Lung (tissue), 12 donors: Measurements from ENCODE around the gene SCUBE3. TPM values are rescaled to one million over a fixed set of nuclear protein-coding genes. Genes with fewer than 3 reads are reported as not detected.

Source experiments
- ATAC-seq: fragments of 200-7000 bp; cut with Tn5 transposase; one replicate; pipeline ENCODE4 v1.9.1; 2020; ENCODE audit warnings: moderate number of reproducible peaks; ENCODE audit not compliant: insufficient read depth, low FRiP score
- DNase-seq, 3 donors: peaks; one replicate each; pipeline ENCODE4 v3.0.0-alpha.2; 2013 to 2017
- H3K27ac ChIP-seq, 2 donors: one replicate each; pipeline ENCODE4 v1.5.1; 2013; ENCODE audit warnings: mild to moderate bottlenecking in 2 of 2, moderate library complexity in 2 of 2, control low read depth in 1 of 2, inconsistent platforms in 1 of 2, low read depth in 1 of 2, low read length in 1 of 2
- H3K27me3 ChIP-seq, 3 donors: one replicate each; pipeline ENCODE4 v1.5.1; 2013; ENCODE audit warnings: low read length in 2 of 3; ENCODE audit not compliant: control insufficient read depth in 3 of 3, insufficient read depth in 3 of 3
- H3K36me3 ChIP-seq, 4 donors: one replicate each; pipeline ENCODE4 v1.5.1; 2013; ENCODE audit warnings: low read length in 4 of 4, mild to moderate bottlenecking in 1 of 4, moderate library complexity in 1 of 4; ENCODE audit not compliant: control insufficient read depth in 4 of 4, insufficient read depth in 4 of 4
- H3K4me1 ChIP-seq, 5 donors: one replicate each; pipeline ENCODE4 v1.5.1; 2013; ENCODE audit warnings: low read length in 5 of 5, mild to moderate bottlenecking in 2 of 5, moderate library complexity in 1 of 5; ENCODE audit not compliant: control insufficient read depth in 5 of 5, insufficient read depth in 5 of 5
- H3K4me3 ChIP-seq: one replicate; pipeline ENCODE4 v1.5.1; 2013; ENCODE audit warnings: mild to moderate bottlenecking, control low read depth, moderate library complexity
- H3K9ac ChIP-seq, 2 donors: one replicate each; pipeline ENCODE4 v1.5.1; 2013; ENCODE audit warnings: low read length in 2 of 2, control low read depth in 1 of 2; ENCODE audit not compliant: insufficient read depth in 1 of 2
- H3K9me3 ChIP-seq, 4 donors: one replicate each; pipeline ENCODE4 v1.5.1; 2013; ENCODE audit warnings: low read length in 3 of 4, mild to moderate bottlenecking in 1 of 4, moderate library complexity in 1 of 4; ENCODE audit not compliant: control insufficient read depth in 4 of 4, insufficient read depth in 3 of 4
- WGBS, 2 donors: extraction: QIAGEN DNeasy Blood & Tissue Kit; methylation state at CpG; one replicate each; pipeline ENCODE4 v1.1.7; 2013; 5-methylcytosine and 5-hydroxymethylcytosine counted together
- polyA plus RNA-seq, 2 donors: library from polyadenylated mRNA; stranded (reverse); fragments of 200-250 nt; gene quantifications; one replicate each; pipeline ENCODE4 v1.2.1, GENCODE V29; 2013
- total RNA-seq, 2 donors: library from RNA; depleted of rRNA in 1 of 2; stranded (reverse); fragments of >200 nt in 1 of 2; gene quantifications; one replicate each; pipeline ENCODE4 v1.2.1, GENCODE V29; 2014 to 2021
- TF ChIP-seq, protein P1 (sequence below): IDR thresholded peaks from 2 replicates; pipeline ENCODE4 v1.5.1; 2012; ENCODE audit warnings: mild to moderate bottlenecking; ENCODE audit errors: control extremely low read depth, extremely low read depth
- donor health status: control.
- donor health status: control.
- donor health status: Bipolar disorder and iron deficiency.
- donor health status: healthy.
- donor health status: DM: yes; HTN: yes; CAD: no.

Gene SCUBE3
- total and polyA plus RNA-seq, 4 donors: 0.02 to 2.1 (median 0.92) TPM

DNA sequence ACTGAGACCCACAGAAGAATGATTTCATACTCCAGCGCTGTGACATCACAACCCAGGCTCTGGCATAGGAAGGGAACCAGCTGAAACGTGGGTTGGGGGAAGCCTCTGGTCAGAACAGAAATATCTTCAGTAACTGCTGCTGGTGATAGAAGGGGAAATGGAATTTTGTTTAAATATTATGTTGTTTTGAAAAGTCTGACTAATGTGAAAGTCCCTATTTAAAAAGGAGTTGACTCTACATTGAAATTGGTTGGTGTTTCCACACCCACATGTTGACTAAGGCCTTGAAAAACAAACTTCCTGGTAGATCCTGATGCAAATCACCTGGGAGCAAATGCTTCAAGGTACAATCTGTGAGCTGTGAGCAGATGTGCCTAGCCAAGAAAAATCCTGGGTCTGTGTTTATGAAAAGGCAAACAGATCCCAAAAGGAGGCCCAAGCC, 48.1 kb upstream of the SCUBE3 start:
- Histone ChIP-seq H3K27me3 (no peaks in the 10 kb centered on the region), H3K9ac (no peak overlapping the region), H3K36me3 (no peaks in the 10 kb centered on the region), H3K4me1 (peaks cover 3 to 31% (median 8%) of the 10 kb centered on the region in 5 donors), H3K4me3 (no peak overlapping the region), H3K27ac (peak overlapping the region in 1 of 2 donors; percentile 75), H3K9me3 (no peaks in the 10 kb centered on the region)
- WGBS, 2 donors: 71 to 75% methylated on average over 2 of the region's 2 CpGs
- ATAC-seq: peak; percentile 37
- TF ChIP-seq, protein P1, sequence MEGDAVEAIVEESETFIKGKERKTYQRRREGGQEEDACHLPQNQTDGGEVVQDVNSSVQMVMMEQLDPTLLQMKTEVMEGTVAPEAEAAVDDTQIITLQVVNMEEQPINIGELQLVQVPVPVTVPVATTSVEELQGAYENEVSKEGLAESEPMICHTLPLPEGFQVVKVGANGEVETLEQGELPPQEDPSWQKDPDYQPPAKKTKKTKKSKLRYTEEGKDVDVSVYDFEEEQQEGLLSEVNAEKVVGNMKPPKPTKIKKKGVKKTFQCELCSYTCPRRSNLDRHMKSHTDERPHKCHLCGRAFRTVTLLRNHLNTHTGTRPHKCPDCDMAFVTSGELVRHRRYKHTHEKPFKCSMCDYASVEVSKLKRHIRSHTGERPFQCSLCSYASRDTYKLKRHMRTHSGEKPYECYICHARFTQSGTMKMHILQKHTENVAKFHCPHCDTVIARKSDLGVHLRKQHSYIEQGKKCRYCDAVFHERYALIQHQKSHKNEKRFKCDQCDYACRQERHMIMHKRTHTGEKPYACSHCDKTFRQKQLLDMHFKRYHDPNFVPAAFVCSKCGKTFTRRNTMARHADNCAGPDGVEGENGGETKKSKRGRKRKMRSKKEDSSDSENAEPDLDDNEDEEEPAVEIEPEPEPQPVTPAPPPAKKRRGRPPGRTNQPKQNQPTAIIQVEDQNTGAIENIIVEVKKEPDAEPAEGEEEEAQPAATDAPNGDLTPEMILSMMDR: no peak
- DNase-seq: no peak

DNA sequence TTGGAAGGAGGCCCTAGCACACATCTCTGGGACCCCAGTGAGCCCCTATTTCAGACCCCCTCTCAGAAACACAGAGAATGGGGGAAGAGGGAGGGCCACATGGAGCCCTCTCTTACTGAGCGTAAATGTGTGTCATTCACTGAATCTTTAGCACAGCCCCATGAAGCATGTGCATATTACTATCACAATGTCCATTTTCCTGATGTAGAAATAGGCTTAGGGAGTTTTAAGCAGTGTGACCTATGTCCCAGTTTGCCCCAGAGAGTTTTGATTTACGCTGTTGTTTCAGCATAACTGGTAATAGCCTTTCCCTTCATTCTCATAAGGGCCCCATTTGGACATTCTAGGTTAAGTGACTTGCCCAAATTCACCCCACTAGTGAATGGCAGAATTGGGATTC, 47.6 kb upstream of the SCUBE3 start:
- peak overlapping the region in 1 of 2 donors; percentile 40 for H3K27ac ChIP-seq
- peaks cover 3 to 31% (median 8%) of the 10 kb centered on the region in 5 donors for H3K4me1 ChIP-seq
- TF ChIP-seq, protein P1: no peak
- no peaks in the 10 kb centered on the region for H3K9me3 ChIP-seq
- ATAC-seq: no peak
- no peak overlapping the region for H3K4me3 ChIP-seq
- H3K27me3 ChIP-seq: no peaks in the 10 kb centered on the region
- DNase-seq: no peak
- WGBS, 2 donors: 89 to 91% methylated on average over 2 of the region's 2 CpGs
- no peaks in the 10 kb centered on the region for H3K36me3 ChIP-seq
- H3K9ac ChIP-seq: no peak overlapping the region

DNA sequence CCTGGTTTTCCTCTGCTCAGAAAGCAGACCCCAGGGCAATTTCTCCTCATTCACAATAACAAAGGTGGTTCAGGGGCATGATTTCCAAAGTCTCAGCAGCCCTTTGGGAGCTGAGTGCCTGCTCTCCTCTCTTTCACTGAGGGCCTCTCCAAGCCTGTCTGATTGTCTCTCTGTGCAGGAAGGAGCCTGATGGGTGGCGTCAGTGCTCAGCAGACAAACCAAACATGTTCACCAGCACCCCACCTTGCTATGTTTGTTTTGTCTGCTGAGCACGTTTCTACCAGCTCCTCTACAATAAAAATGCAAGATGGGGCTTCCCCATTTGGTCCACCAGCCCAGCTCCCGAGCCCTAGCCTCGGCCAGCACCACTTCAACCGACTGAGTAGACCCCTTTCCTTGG, 47.2 kb upstream of the SCUBE3 start:
- DNase-seq: no peak
- no peaks in the 10 kb centered on the region for H3K27me3 ChIP-seq
- TF ChIP-seq, protein P1: no peak
- H3K4me3 ChIP-seq: no peak overlapping the region
- H3K4me1 ChIP-seq: peaks cover 3 to 31% (median 8%) of the 10 kb centered on the region in 5 donors
- H3K36me3 ChIP-seq: no peaks in the 10 kb centered on the region
- no peak overlapping the region for H3K27ac ChIP-seq
- 64 to 72% methylated on average over 5 of the region's 5 CpGs for WGBS, 2 donors
- no peak overlapping the region for H3K9ac ChIP-seq
- ATAC-seq: no peak
- no peaks in the 10 kb centered on the region for H3K9me3 ChIP-seq

DNA sequence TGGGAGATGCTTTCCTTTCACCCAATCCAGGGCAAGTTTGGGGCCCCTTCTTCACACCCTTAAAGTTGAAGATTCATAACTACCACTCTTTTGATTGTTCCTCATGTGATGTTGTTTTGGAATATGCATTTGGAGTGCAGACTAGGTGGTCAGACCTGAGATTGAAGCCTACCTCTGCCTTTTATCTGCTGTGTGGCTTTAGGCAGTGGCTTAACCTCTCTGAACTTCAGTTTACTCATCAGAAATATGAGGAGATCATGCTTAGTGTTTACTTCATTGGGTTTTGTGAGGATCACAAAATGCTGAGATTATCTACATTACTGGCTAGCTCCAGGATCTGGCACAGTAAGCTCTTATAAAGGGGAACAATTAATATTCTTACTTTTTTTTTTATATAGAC, 46.3 kb upstream of the SCUBE3 start:
- no peaks in the 10 kb centered on the region for H3K36me3 ChIP-seq
- H3K27ac ChIP-seq: no peak overlapping the region
- H3K4me1 ChIP-seq: peaks cover 1 to 21% (median 4%) of the 10 kb centered on the region in 5 donors
- ATAC-seq (no peak), DNase-seq (no peak)
- H3K27me3 ChIP-seq: no peaks in the 10 kb centered on the region
- no peak overlapping the region for H3K9ac ChIP-seq
- TF ChIP-seq, protein P1: no peak
- no peak overlapping the region for H3K4me3 ChIP-seq
- no peaks in the 10 kb centered on the region for H3K9me3 ChIP-seq
